Heart right ventricle (tissue), 16 donors: ENCODE data around the gene CRYBB3. TPM values are rescaled to one million over a fixed set of nuclear protein-coding genes. Genes with fewer than 3 reads are reported as not detected.

ENCODE experiments used
- ATAC-seq, 8 donors: fragments of 200-7000 bp; cut with Tn5 transposase; one replicate each; pipeline ENCODE4 v1.9.1; 2020; ENCODE audit warnings: mild to moderate bottlenecking in 8 of 8, moderate library complexity in 8 of 8, moderate number of reproducible peaks in 1 of 8
- DNase-seq, 2 donors: peaks; one replicate each; pipeline ENCODE4 v3.0.0-alpha.2; 2020
- H3K27ac ChIP-seq, 10 donors: fragments of 200-600 bp; sonication (generic) in 2 of 10; one replicate each; pipeline versions ENCODE4 v1.5.0 to v1.8.0; 2020 to 2022; ENCODE audit warnings: mild to moderate bottlenecking in 3 of 10
- H3K27me3 ChIP-seq, 7 donors: fragments of 200-600 bp; one replicate each; pipeline ENCODE4 v1.8.0; 2021 to 2022; ENCODE audit warnings: mild to moderate bottlenecking in 2 of 7
- H3K36me3 ChIP-seq, 9 donors: fragments of 200-600 bp; sonication (generic) in 1 of 9; one replicate each; pipeline versions ENCODE4 v1.5.0 to v1.8.0; 2020 to 2022; ENCODE audit warnings: mild to moderate bottlenecking in 2 of 9
- H3K4me1 ChIP-seq, 9 donors: fragments of 200-600 bp; sonication (generic) in 1 of 9; one replicate each; pipeline versions ENCODE4 v1.5.0 to v1.8.0; 2020 to 2022; ENCODE audit warnings: mild to moderate bottlenecking in 4 of 9
- H3K4me3 ChIP-seq, 10 donors: fragments of 200-600 bp; sonication (generic) in 2 of 10; one replicate each; pipeline versions ENCODE4 v1.5.0 to v1.8.0; 2020 to 2022; ENCODE audit warnings: mild to moderate bottlenecking in 7 of 10, moderate library complexity in 2 of 10
- H3K9me3 ChIP-seq, 11 donors: fragments of 200-600 bp in 10 of 11; sonication (generic) in 2 of 11; one replicate each; pipeline versions ENCODE4 v1.5.0 to v1.8.0; 2013 to 2022; ENCODE audit warnings: mild to moderate bottlenecking in 2 of 11, control low read depth in 1 of 11, moderate library complexity in 1 of 11
- CTCF ChIP-seq, 9 donors: fragments of 200-600 bp; sonication (generic) in 2 of 9; IDR thresholded peaks; one replicate each; pipeline versions ENCODE4 v1.5.0 to v1.8.0; 2021 to 2022; ENCODE audit warnings: antibody characterized with exemption in 9 of 9, mild to moderate bottlenecking in 5 of 9, moderate library complexity in 1 of 9
- WGBS, 2 donors: extraction: QIAGEN DNeasy Blood & Tissue Kit; methylation state at CpG; one replicate each; pipeline ENCODE4 v1.1.7; 2013; ENCODE audit warnings: inconsistent platforms in 1 of 2; 5-methylcytosine and 5-hydroxymethylcytosine counted together
- intact Hi-C, 10 donors: fragments of 100-400 bp; cut with DNase I; formaldehyde crosslinking; loops; one replicate each; pipeline versions ENCODE4 v1.11.1 to v1.14.2; 2022
- long read RNA-seq, 3 donors: library from polyadenylated mRNA; unstranded; transcript quantifications; one replicate each; pipeline ENCODE4 v2.0.0, GENCODE V29; 2020 to 2021
- polyA plus RNA-seq, 2 donors: library from polyadenylated mRNA; stranded (reverse); fragments of 200-250 nt; gene quantifications; one replicate each; pipeline ENCODE4 v1.2.3, GENCODE V29; 2013
- total RNA-seq, 10 donors: library from RNA; stranded (reverse); fragmentation: NEBNext Ultra II Directional in 3 of 10; extraction: Animal tissue kit (Norgen Biotek cat#: 25700) in 3 of 10; gene quantifications; one replicate each; pipeline versions ENCODE4 v1.2.1 to v1.2.4, GENCODE V29; 2021 to 2023
- donor health status: Arrhythmogenic right ventricular cardiomyopathy.
- donor health status: ischemic (EF 13 %, LVEDD 7.1; RV severe dilation, severe dysfunction).
- donor health status: healthy with polysubstance abuse.
- donor health status: DM: no; HTN: yes; CAD: no.
- donor health status: DM: no; HTN: no; CAD: no.
- donor health status: ischemic (EF 25% LVEDD 6.9; RV normal size, moderate dysfunction).
- donor health status: ischemic (EF 25% LVEDD 5.7; RV mildly dilated, moderate dysfunction).
- donor health status: healthy.
- donor health status: DM: yes; HTN: yes; CAD: no.
- donor health status: Ischemic cardiomyopathy.
- donor health status: ischemic (EF 35%, LVEDD 5.7; RV mildly dilated, moderate dysfunction).
- donor health status: nonischemic (EF 11% LVEDD 7.7; RV severe dilation, severe dysfunction).
- donor health status: DM: yes; HTN: yes; CAD: no.
- donor health status: PGD.
- donor health status: ischemic (EF 29% LVEDD 5.4; RV normal size, mild dysfunction).
- donor health status: nonischemic (EF 23%, LVEDD 6.1; RV moderate dilation, normal function).

CRYBB3 gene
- total RNA-seq (under 1 TPM in 2 of 10 donors, not detected in 8; 0.38 to 0.44 TPM), polyA plus RNA-seq (under 1 TPM; 0.06 to 0.37 TPM)
- long read RNA-seq, donor 1: 0 reads
- long read RNA-seq, donor 2: 0 reads
- long read RNA-seq, donor 3: 0 reads

- Histone ChIP-seq H3K36me3 (peaks cover 0 to 60% (median 0%) of the 10 kb centered on the region in 9 donors), H3K27me3 (no peaks in the 10 kb centered on the region), H3K4me3 (no peak within 1 kb of the TSS), H3K4me1 (peaks cover 0 to 5% (median 0%) of the 10 kb centered on the region in 9 donors), H3K27ac (no peak within 1 kb of the TSS), H3K9me3 (no peaks in the 10 kb centered on the region)
- intact Hi-C loops: loop anchor here in 1 of 10 donors (10.0 kb wide), 1 partner anchor 135 kb away; no protein-coding TSS in a partner anchor
- no peak for DNase-seq
- no peak for ATAC-seq
- no peak for TF ChIP-seq CTCF (IDR thresholded peaks at IDR 0.05)
- 78 to 81% methylated on average over 17 of the region's 17 CpGs for WGBS, 2 donors
Observed at GRCh38 chr22:25199731-25200520, at the start of gene CRYBB3. Gene CRYBB3, plus strand, starts transcription at chr22:25199858. Its CDS starts 1,539 bp downstream, at chr22:25201397.

- Histone ChIP-seq H3K4me3 (no peak overlapping the region), H3K4me1 (peaks cover 12 to 53% (median 30%) of the 10 kb centered on the region in 9 donors), H3K36me3 (no peaks in the 10 kb centered on the region), H3K27me3 (no peaks in the 10 kb centered on the region), H3K27ac (peak overlapping the region in 9 of 10 donors; percentile 40 to 86 (median 59)), H3K9me3 (no peaks in the 10 kb centered on the region)
- ATAC-seq (peak; percentile 73 to 95 (median 92)), DNase-seq (peak; percentile 41 to 76)
- 59 to 60% methylated on average over 8 of the region's 8 CpGs for WGBS, 2 donors
- no peak for TF ChIP-seq CTCF (IDR thresholded peaks at IDR 0.05)
- intact Hi-C loops: loop anchor here in 1 of 10 donors (5.0 kb wide), 1 partner anchor 42 kb away; no protein-coding TSS in a partner anchor
Observed at GRCh38 chr22:25153961-25154666, 45.5 kb upstream of the CRYBB3 start.

GRCh38 chr22:25154667-25154999 lies 45.0 kb upstream of the CRYBB3 start:
- Histone ChIP-seq H3K27ac (peak overlapping the region in 9 of 10 donors; percentile 40 to 86 (median 59)), H3K4me3 (no peak overlapping the region), H3K4me1 (peaks cover 12 to 54% (median 34%) of the 10 kb centered on the region in 9 donors), H3K36me3 (no peaks in the 10 kb centered on the region), H3K9me3 (no peaks in the 10 kb centered on the region), H3K27me3 (no peaks in the 10 kb centered on the region)
- WGBS, 2 donors: 40 to 50% methylated on average over 2 of the region's 2 CpGs
- ATAC-seq (peak in 4 of 8 donors; percentile 32 to 55 (median 36)), DNase-seq (no peak)
- no peak for TF ChIP-seq CTCF (IDR thresholded peaks at IDR 0.05)
- intact Hi-C loops: loop anchor here in 1 of 10 donors (5.0 kb wide), 1 partner anchor 42 kb away; no protein-coding TSS in a partner anchor

GRCh38 chr22:25156736-25157135 lies 42.9 kb upstream of the CRYBB3 start:
- Histone ChIP-seq H3K36me3 (no peaks in the 10 kb centered on the region), H3K27me3 (no peaks in the 10 kb centered on the region), H3K27ac (peak overlapping the region in 3 of 10 donors; percentile 32 to 42 (median 37)), H3K4me1 (peaks cover 12 to 54% (median 34%) of the 10 kb centered on the region in 9 donors), H3K4me3 (no peak overlapping the region), H3K9me3 (no peaks in the 10 kb centered on the region)
- peak in 2 of 8 donors; percentile 16 to 35 for ATAC-seq
- TF ChIP-seq CTCF (IDR thresholded peaks at IDR 0.05): no peak
- 52 to 77% methylated on average over 4 of the region's 4 CpGs for WGBS, 2 donors
- intact Hi-C loops: no loop called here
- peak in 1 of 2 donors; percentile 16 for DNase-seq
